ENCODE data around the gene UPK3BL1.
"Not testable (repeated sequence)": the region's sequence is repeated elsewhere in the genome, so short reads cannot be mapped to it uniquely, and the experiment has no call there.

The UPK3BL1 gene

DNA sequence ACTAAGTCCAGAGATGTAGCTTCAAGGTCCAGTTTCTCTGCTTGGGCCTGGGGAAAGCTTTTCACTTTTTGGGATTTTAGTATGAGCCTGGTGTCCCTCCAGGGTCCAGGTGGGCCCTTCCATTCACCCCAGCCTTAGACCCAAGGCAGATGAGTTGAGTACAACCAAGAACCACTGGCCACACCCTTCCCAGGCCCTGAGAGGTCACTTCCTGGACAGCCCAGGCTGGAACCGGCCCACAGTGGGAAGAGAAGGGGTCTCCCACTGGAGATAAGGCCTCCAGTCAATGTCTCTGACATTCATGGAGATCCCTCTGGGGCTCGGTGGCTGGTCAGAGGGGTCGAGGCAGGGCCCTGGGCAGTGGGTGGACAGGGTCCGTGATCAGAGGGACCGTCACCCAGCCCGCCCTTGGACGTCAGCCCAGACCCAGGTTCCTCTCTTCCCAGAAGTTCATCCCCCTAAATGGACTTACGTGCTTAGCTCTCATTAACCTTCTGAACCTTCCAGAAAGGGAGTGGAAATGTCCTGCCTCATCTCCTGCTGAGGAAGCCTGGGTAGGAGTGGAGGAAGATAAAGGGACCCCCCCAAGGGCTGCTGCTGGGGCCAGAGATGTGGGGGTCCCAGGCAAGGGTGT, 15.2 kb downstream of the UPK3BL1 start:
- DNase-seq: not testable (repeated sequence)

DNA sequence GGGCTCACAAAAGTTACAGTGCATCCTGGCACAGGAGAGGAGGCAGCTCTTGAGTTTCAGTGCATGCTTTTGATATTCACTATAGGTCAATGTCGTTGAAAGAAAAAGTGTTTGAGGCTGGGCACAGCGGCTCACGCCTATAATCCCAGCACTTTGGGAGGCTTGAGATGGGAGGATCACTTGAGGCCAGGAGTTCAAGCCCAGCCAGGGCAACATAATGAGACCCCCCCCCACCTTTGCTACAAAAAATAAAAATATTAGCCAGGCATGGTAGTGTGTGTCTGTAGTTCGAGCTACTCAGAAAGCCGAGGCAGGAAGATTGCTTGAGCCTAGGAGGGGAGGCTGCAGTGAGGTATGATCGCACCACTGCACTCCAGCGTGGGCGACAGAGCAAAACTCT, 24.5 kb downstream of the UPK3BL1 start:
- DNase-seq: not testable (repeated sequence)

DNA sequence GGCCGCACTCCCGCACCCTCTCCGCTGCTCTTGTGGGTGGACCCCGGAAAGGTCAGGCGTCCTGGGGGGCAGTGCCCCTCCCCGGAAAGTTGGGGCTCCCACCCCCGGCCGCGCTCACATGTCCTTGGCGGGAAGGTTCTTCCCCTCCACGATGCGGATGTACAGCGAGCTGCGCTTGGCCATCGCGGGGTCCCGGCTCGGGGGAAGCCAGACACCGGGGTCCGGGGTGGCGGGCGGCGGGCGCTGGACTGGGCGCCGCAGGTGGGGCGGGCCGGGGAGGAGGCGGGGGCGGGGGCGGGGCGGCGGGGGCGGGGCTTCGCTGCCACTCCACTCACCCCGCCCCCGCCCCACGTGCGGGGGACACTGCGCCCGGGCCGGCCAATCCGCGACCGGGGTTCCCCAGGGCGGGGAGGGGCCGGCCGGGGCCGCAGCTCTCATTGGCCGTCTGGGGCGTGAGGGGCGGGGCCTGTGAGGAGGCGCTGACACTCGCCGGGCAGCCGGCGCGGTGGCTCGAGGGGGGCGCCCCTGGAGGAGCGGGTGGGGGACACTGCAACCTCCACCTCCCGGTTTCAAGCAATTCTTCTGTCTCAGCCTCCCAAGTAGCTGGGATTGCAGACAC, 26.0 kb downstream of the UPK3BL1 start, which contains the start of gene RASA4:
Gene RASA4 (minus strand): TSS at position 250 of the 619 bp plus-strand sequence. CDS start 67 bp downstream, at position 183.
- DNase-seq: not testable (repeated sequence)

DNA sequence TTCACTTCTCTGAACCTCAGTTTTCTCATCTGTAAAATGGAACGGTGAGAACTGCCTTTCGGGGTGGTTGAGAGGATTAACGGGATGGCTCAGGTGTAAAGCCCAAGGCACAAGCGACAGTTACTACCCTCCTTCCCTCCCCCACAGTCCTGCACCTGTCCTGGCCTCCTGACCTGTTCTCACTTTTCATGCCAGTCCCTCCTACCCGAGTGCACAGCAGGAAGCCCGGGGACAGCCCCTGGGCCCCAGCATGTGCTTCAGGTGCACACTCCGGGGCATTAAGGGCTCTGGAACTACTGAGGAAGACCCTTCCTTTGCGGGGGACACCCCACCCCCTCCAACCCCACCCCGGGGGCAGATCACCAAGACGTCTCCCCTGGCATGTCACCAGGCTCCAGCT, 26.7 kb downstream of the UPK3BL1 start:
- DNase-seq: not testable (repeated sequence)

- DNase-seq: not testable (repeated sequence)
These were observed 27.7 kb downstream of the UPK3BL1 start for GRCh38 chr7:102614873-102615272.

- not testable (repeated sequence) for DNase-seq
These were observed 28.3 kb downstream of the UPK3BL1 start for GRCh38 chr7:102614346-102614697.

DNA sequence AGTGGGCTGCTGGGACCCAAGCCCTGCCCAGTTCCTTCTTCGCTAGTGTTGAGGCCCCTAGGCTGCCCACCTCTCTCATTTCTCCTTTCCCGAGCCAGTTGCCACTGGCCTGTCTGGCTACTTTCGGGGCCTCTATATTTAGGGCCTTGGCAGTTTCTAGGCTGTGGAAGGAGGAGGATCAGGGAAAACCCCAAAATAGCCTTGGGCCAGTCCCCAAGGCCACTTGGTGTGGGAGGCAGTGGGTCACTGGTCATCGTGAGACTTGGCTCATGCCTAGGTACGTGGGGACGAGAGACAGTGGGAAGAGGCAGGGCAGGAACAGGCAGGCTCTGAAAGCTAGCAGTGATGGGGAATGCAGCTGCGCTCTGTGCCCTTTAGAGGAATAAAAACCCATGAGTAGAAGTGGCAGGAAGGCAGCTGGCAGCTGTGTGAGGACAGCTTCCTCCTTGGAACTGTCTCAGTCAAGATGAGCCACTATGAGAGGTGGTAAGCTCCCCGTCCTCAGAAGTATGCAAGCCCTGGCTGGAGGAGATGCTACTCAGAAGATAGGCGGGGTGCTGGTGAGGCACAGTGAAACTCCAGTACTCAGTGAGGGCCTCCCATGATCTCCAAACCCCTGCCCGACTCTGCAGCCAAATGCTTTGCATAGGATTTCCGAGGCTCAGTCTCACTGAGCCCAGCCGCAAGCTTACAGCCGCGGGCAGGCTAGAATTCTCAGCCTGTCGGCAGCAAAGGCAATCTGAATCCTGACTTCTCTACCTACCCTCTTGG, 28.8 kb downstream of the UPK3BL1 start:
- not testable (repeated sequence) for DNase-seq

GRCh38 chr7:102611675-102612325, 30.8 kb downstream of the UPK3BL1 start:
- DNase-seq: not testable (repeated sequence)

DNA sequence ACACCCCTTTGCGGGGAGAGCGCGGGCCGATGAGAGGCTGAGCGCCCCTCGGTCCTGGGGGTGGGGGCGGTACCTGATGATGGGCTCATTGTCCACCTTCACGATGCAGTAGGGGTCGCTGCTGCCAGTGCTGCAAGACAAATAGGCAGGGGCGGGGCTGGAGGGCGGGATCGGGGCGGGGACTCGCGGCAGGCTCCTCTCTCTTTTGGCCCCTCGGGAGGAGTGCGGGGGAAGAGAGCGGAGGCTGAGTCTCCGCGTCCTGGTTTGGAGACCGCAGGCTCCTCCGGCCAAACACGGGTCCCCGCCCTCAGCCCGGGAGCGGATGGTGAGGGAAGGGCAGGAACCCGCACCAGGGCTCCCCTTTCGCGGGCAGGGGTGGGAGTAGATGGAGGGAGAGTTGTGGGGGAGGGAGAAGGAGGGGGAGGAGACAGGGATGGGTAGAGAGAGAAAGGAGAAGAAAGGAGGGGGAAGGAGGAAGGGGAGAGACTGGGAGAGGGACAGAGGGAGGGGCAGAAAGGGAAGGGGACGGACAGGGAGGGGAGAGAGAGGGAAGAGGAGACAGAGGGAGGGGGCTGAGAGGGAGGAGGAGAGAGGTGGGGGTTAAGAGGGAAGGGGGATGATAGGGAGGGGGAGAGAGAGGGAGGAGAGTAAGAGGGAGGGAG, 31.4 kb downstream of the UPK3BL1 start:
- not testable (repeated sequence) for DNase-seq

DNA sequence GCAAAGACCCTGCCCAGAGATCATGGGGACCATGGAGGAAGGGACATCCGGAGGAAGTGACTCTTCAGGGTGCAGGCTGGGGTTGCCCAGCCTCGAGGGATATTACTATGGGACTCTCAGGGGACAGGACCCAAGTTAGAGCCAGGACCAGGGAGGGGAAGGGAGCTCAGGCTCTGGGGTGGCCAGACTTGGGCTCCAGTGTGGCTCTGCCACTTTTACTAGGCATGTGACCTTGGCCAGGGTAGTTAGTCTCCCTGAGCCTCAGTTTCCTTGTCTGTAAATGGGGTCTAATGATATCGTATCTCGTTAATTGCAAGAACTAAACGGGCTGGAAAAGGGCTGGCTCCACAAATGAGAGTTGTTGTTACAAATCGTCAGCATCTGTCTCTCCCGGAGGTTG, 32.1 kb downstream of the UPK3BL1 start:
- DNase-seq: not testable (repeated sequence)

- DNase-seq: not testable (repeated sequence)
These were observed 32.9 kb downstream of the UPK3BL1 start for GRCh38 chr7:102609734-102610133.

GRCh38 chr7:102606848-102607247, 35.7 kb downstream of the UPK3BL1 start:
- DNase-seq: not testable (repeated sequence)

GRCh38 chr7:102604431-102605145, 38.0 kb downstream of the UPK3BL1 start:
- DNase-seq: not testable (repeated sequence)

DNA sequence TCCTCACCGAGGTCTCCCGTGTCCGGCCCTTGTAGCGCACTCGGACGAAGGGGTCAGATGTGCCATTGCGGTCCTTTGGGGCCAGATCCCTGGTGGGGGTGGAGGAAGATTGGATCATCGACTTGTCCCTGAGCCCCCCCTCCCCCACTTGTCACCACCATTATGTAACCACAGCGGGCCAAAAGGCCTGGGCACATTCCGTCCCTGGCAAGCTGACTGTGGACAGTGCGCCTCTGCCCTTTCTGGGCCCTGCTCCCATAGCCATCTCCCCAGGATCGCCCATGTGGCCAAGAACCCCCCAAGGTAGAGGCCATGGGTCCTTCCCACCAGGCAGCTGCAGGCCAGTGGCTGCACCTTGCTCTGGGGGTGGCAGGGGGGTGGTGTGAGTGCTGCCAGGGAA, 40.3 kb downstream of the UPK3BL1 start:
- DNase-seq: not testable (repeated sequence)

GRCh38 chr7:102599699-102600098, 42.9 kb downstream of the UPK3BL1 start:
- not testable (repeated sequence) for DNase-seq

DNA sequence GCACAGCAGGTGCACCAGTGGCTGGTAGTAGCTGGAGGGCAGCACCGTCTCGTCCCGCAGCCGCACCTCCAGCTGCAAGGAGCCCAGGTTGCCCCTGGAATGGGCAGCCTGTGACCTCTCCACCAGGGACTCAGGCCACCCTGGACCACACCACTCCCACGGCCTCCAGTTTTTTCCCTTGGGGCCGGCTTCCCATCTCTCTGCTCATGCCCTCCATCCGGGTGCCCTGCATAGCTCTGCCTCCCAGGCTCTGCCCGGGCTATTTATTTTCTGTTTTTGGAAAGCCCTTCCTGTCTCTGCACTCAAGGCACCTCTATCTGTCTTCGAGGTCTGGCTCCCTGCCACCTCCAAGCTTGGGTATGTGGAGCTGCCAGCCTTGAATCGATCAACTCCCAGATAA, 46.6 kb downstream of the UPK3BL1 start:
- not testable (repeated sequence) for DNase-seq

- DNase-seq: not testable (repeated sequence)
These were observed 48.8 kb downstream of the UPK3BL1 start for GRCh38 chr7:102593637-102594334.

DNA sequence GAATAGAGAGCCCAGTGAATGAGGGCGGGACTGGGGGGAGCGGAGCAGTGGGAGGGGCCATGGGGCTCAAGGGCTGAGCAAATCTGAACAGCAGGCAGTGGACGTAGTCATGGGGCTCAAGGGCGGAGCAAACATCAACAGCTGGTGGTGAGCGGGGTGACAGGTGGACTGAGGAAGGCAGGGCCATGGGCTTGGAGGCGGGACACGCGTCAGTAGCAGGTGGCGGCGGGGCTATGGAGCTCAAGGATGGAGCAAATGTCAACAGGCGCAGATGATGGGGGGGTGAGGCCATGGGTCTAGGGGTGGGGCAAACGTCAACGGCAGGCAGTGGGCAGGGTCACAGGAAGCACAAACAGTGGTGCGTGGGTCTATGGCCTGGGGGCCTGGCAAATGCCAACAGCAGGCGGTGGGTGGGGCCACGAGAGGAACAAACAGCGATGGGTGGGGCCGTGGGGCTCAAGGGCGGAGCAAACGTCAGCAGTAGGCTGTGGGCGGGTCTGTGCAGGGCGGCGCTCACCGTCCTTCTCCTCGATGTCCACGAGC, 50.0 kb downstream of the UPK3BL1 start:
- not testable (repeated sequence) for DNase-seq

- not testable (repeated sequence) for DNase-seq
These were observed 52.7 kb downstream of the UPK3BL1 start for GRCh38 chr7:102589857-102590256.
